Endothelial cell of umbilical vein (primary cell): Measurements from ENCODE around the gene NAP1L5. TPM values are rescaled to one million over a fixed set of nuclear protein-coding genes. Genes with fewer than 3 reads are reported as not detected.

Experiments used
- BruUV-seq: library from RNA; stranded (reverse); fragments of 400-500 nt; replicated peaks from 2 replicates; lab custom pipeline; 2021; lab: Mats Ljungman, UMichigan
- CTCF ChIA-PET: fragments of 300-600, 350-600 bp; sonication (Branson Sonifier 250); formaldehyde crosslinking; loops from one replicate; lab custom pipeline; 2021; ENCODE audit warnings: antibody characterized with exemption, inconsistent platforms; lab: Charles Lee
- POLR2A ChIA-PET: fragments of 300-600, 350-600 bp; sonication (Branson Sonifier 250); formaldehyde crosslinking; loops from one replicate; lab custom pipeline; 2021; ENCODE audit warnings: antibody characterized with exemption, inconsistent platforms; lab: Charles Lee
- DNase-seq: peaks from one replicate; pipeline ENCODE4 v3.0.0-alpha.2; 2011; ENCODE audit warnings: low read depth, low spot score
- FAIRE-seq: peaks from 2 replicates; lab custom pipeline; 2011; peaks lifted over from hg19 to GRCh38; lab: Jason Lieb, UNC
- H2AFZ ChIP-seq: 2 replicates; pipeline ENCODE4 v1.6.0; 2012; ENCODE audit warnings: low read depth, low read length, control low read depth, inconsistent platforms
- H3K27ac ChIP-seq: 2 replicates; pipeline ENCODE4 v1.5.1; 2011; ENCODE audit warnings: low read depth, mild to moderate bottlenecking, control low read depth, low read length, moderate library complexity; ENCODE audit not compliant: insufficient read depth
- H3K27me3 ChIP-seq, 2 experiments: 2 replicates each; pipeline versions ENCODE4 v1.6.0 to v1.6.1; 2011; ENCODE audit warnings: low read length in 2 of 2, mixed read lengths in 1 of 2; ENCODE audit not compliant: control insufficient read depth in 2 of 2, insufficient read depth in 2 of 2
- H3K36me3 ChIP-seq, 2 experiments: 2 replicates in 1 of 2; 3 replicates in 1 of 2; pipeline ENCODE4 v1.5.1; 2011; ENCODE audit warnings: low read length in 2 of 2, mild to moderate bottlenecking in 1 of 2, moderate library complexity in 1 of 2; ENCODE audit not compliant: control insufficient read depth in 2 of 2, insufficient read depth in 2 of 2; ENCODE audit errors: extremely low read depth in 1 of 2
- H3K4me1 ChIP-seq: 3 replicates; pipeline ENCODE4 v1.5.1; 2011; ENCODE audit warnings: mild to moderate bottlenecking, low read length; ENCODE audit not compliant: control insufficient read depth, insufficient read depth; ENCODE audit errors: extremely low read depth
- H3K4me2 ChIP-seq: 2 replicates; pipeline ENCODE4 v1.6.1; 2011; ENCODE audit warnings: low read length, control low read depth, mixed read lengths; ENCODE audit not compliant: insufficient read depth
- H3K4me3 ChIP-seq, 3 experiments: fragments of 200-600 bp in 1 of 3; sonication (generic), shearing (Covaris generic) in 1 of 3; replicated peaks in 1 of 3; 2 replicates each; pipeline ENCODE4 v1.5.1; 2011 to 2016; ENCODE audit warnings: control low read depth in 3 of 3, low read length in 3 of 3, mild to moderate bottlenecking in 2 of 3, inconsistent platforms in 1 of 3, low read depth in 1 of 3, moderate library complexity in 1 of 3; ENCODE audit not compliant: insufficient read depth in 1 of 3
- H3K79me2 ChIP-seq: 2 replicates; pipeline ENCODE4 v1.6.0; 2012; ENCODE audit warnings: low read length, inconsistent platforms; ENCODE audit not compliant: control insufficient read depth, insufficient read depth
- H3K9ac ChIP-seq: replicated peaks from 2 replicates; pipeline ENCODE3; 2011; ENCODE audit warnings: low read length, control low read depth; ENCODE audit not compliant: insufficient read depth; ENCODE audit errors: extremely low read depth
- H3K9me1 ChIP-seq: replicated peaks from 3 replicates; pipeline ENCODE4 v1.6.0; 2011; ENCODE audit warnings: mild to moderate bottlenecking, low read length; ENCODE audit not compliant: control insufficient read depth, insufficient read depth; ENCODE audit errors: extremely low read depth
- H3K9me3 ChIP-seq: replicated peaks from 2 replicates; pipeline ENCODE4 v1.5.1; 2012; ENCODE audit warnings: low read length, inconsistent platforms; ENCODE audit not compliant: control insufficient read depth, insufficient read depth
- H4K20me1 ChIP-seq: replicated peaks from 2 replicates; pipeline ENCODE3; 2011; ENCODE audit warnings: mild to moderate bottlenecking, low read length; ENCODE audit not compliant: control insufficient read depth, insufficient read depth; ENCODE audit errors: extremely low read depth
- EZH2 ChIP-seq: IDR thresholded peaks from 2 replicates; pipeline ENCODE4 v1.6.1; 2012; ENCODE audit warnings: borderline replicate concordance, low read depth, mild to moderate bottlenecking, moderate library complexity, low read length, inconsistent platforms; ENCODE audit not compliant: severe bottlenecking
- FOS ChIP-seq: IDR thresholded peaks from 2 replicates; pipeline ENCODE4 v1.6.1; 2011; ENCODE audit warnings: mild to moderate bottlenecking, low read length, moderate library complexity, borderline replicate concordance; ENCODE audit not compliant: insufficient read depth
- GATA2 ChIP-seq: IDR thresholded peaks from 2 replicates; pipeline ENCODE4 v1.7.0; 2011; ENCODE audit warnings: low read depth, mild to moderate bottlenecking, moderate library complexity, mixed read lengths, low read length; ENCODE audit not compliant: insufficient read length, insufficient read depth
- JUN ChIP-seq: IDR thresholded peaks from 2 replicates; pipeline ENCODE4 v1.6.1; 2011; ENCODE audit warnings: borderline replicate concordance, low read depth; ENCODE audit not compliant: insufficient read length, insufficient read depth
- MYC ChIP-seq: IDR thresholded peaks from one replicate; pipeline ENCODE4 v1.6.1; 2011; ENCODE audit warnings: mild to moderate bottlenecking, low read depth, low read length
- POLR2A ChIP-seq: IDR thresholded peaks from 2 replicates; pipeline ENCODE4 v1.6.1; 2012; ENCODE audit warnings: low read depth, mild to moderate bottlenecking, control low read depth, low read length
- POLR2AphosphoS5 ChIP-seq: IDR thresholded peaks from 2 replicates; pipeline ENCODE4 v1.6.1; 2012; ENCODE audit warnings: low read depth, mild to moderate bottlenecking, control low read depth, low read length, moderate library complexity; ENCODE audit not compliant: insufficient read depth
- dilution Hi-C: fragments of 300-500 bp; cut with MboI; formaldehyde crosslinking; loops from one replicate; pipeline ENCODE4 v1.15.0; 2019; ENCODE audit warnings: low sequenced_read_pairs; ENCODE audit not compliant: extremely low pct_ligation_motif_present
- intact Hi-C: fragments of 100-400 bp; cut with micrococcal nuclease; formaldehyde crosslinking; loops from one replicate; pipeline ENCODE4 v1.10.0; 2022
- polyA plus RNA-seq, 4 experiments: library from polyadenylated mRNA; depleted of rRNA in 3 of 4; stranded (reverse) in 3 of 4; unstranded in 1 of 4; fragments of >200 nt; gene quantifications; 2 replicates each; pipeline versions ENCODE4 v1.2.1 to v1.2.3, GENCODE V29; 2011 to 2012; ENCODE audit warnings: missing spikeins in 1 of 4
- total RNA-seq: library from RNA; stranded (reverse); gene quantifications from 2 replicates; pipeline ENCODE4 v1.2.3, GENCODE V29; 2021
- TF ChIP-seq, protein P1 (sequence below), 2 donors: IDR thresholded peaks; 1 replicate in 1 of 2; 2 replicates in 1 of 2; pipeline ENCODE4 v1.5.1; 2011; ENCODE audit warnings: low read length in 2 of 2, mild to moderate bottlenecking in 2 of 2, moderate library complexity in 2 of 2, control low read depth in 1 of 2, inconsistent platforms in 1 of 2, low read depth in 1 of 2; ENCODE audit not compliant: insufficient read depth in 1 of 2; ENCODE audit errors: extremely low read depth in 1 of 2
- TF ChIP-seq, protein P2 (sequence below): IDR thresholded peaks from 2 replicates; pipeline ENCODE4 v1.6.1; 2011; ENCODE audit not compliant: insufficient read depth, insufficient read length

NAP1L5 gene
- total and polyA plus RNA-seq, 2 donors (not counting 3 experiments of a cell fraction or from before 2014, with no cell fraction given): 3.4 to 6.1 TPM

DNA sequence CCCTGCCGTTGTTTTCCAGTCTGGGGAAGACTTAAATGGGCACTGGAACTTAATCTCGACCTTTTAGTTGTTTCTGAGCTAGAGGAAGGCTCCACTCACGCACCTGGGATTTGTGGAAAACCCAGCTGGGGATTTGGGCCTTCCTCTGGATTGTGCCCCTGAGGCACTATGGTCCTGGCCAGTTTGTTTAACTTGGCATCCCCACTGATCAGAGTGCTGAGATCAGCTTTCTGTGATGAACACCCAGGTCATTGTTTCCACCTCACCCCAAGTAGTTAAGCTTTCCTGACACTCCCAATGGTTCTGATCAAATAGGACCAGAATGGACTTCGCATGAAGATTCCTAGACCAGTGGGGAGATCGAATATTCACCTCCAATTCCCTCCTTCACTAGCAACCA lies 20.5 kb upstream of the NAP1L5 start:
- Histone ChIP-seq H2AFZ (no peak overlapping the region), H4K20me1 (no peaks in the 10 kb centered on the region), H3K9ac (no peak overlapping the region), H3K27ac (no peak overlapping the region), H3K36me3 (peaks cover 0 to 4% of the 10 kb centered on the region in 2 experiments), H3K4me2 (no peak overlapping the region), H3K9me1 (no peaks in the 10 kb centered on the region), H3K4me1 (no peaks in the 10 kb centered on the region), H3K27me3 (no peaks in the 10 kb centered on the region), H3K9me3 (no peaks in the 10 kb centered on the region), H3K4me3 (no peak overlapping the region), H3K79me2 (no peaks in the 10 kb centered on the region)
- FAIRE-seq (no peak), DNase-seq (no peak)
- no TSS peak for BruUV-seq
- dilution Hi-C loops (no loop called here), intact Hi-C loops (no loop called here)
- TF ChIP-seq POLR2AphosphoS5 (no peak), POLR2A (no peak), JUN (no peak), FOS (no peak), GATA2 (no peak), EZH2 (no peak), MYC (no peak)
- TF ChIP-seq, protein P1, sequence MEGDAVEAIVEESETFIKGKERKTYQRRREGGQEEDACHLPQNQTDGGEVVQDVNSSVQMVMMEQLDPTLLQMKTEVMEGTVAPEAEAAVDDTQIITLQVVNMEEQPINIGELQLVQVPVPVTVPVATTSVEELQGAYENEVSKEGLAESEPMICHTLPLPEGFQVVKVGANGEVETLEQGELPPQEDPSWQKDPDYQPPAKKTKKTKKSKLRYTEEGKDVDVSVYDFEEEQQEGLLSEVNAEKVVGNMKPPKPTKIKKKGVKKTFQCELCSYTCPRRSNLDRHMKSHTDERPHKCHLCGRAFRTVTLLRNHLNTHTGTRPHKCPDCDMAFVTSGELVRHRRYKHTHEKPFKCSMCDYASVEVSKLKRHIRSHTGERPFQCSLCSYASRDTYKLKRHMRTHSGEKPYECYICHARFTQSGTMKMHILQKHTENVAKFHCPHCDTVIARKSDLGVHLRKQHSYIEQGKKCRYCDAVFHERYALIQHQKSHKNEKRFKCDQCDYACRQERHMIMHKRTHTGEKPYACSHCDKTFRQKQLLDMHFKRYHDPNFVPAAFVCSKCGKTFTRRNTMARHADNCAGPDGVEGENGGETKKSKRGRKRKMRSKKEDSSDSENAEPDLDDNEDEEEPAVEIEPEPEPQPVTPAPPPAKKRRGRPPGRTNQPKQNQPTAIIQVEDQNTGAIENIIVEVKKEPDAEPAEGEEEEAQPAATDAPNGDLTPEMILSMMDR (IDR thresholded peaks at IDR 0.05; ENCODE audit: extremely low read depth in 1 of 2, insufficient read depth in 1 of 2, low read depth in 1 of 2, low read length in 2 of 2): no peak
- TF ChIP-seq, protein P2, sequence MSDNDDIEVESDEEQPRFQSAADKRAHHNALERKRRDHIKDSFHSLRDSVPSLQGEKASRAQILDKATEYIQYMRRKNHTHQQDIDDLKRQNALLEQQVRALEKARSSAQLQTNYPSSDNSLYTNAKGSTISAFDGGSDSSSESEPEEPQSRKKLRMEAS: no peak
- ChIA-PET CTCF (no interaction called here), POLR2A (no interaction called here)
